HG02798 (cell line): Measurements from ENCODE around the gene HUS1B.
"Not testable (repeated sequence)": the region's sequence is repeated elsewhere in the genome, so short reads cannot be mapped to it uniquely, and the experiment has no call there.

Source experiments
- ATAC-seq: cut with Tn5 transposase; IDR thresholded peaks from one replicate; pipeline ENCODE4 v1.9.1; 2021; ENCODE audit warnings: mild to moderate bottlenecking; ENCODE audit not compliant: unreplicated experiment, poor library complexity

HUS1B gene

GRCh38 chr6:680251-680650, 23.4 kb upstream of the HUS1B start:
- no peak for ATAC-seq

DNA sequence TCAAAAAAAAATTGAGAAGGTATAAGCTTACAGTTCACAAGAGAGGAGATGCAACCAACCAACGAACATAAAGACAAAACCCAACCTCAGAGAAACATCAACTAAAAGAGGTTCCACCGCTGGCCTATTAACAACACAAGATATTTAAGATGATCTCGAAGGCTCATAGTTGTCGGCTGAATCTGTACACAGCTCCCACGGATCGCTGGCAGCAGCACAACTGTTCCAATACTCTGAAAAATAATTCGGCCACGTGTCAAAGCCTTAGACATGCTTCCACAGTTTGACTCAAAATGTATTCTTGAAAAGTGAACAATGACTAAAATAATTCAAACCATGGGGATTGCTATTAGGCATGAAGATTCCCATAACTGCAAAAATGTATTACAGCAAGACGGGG, 22.4 kb upstream of the HUS1B start:
- ATAC-seq = no peak

DNA sequence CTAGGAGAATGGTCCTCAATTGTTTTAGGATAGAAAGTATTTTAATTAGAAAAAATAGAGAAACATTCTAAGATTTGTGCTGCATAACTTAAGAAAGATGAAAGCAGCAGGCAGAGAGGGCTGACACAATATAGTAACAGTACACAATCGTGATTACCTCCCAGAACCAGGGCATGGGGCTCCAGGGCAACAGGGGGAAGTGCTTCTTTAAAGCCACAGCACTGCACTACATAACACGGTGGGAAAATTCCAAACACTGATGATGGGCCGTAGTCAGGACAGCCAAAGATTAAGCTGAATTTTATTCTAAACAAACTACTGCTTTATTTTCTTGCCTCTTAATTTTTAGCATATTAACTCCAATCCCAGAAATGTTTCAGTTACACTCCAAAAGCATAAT, 21.6 kb upstream of the HUS1B start:
- no peak for ATAC-seq

- ATAC-seq = no peak
These were observed 21.0 kb upstream of the HUS1B start for GRCh38 chr6:677919-678318.

DNA sequence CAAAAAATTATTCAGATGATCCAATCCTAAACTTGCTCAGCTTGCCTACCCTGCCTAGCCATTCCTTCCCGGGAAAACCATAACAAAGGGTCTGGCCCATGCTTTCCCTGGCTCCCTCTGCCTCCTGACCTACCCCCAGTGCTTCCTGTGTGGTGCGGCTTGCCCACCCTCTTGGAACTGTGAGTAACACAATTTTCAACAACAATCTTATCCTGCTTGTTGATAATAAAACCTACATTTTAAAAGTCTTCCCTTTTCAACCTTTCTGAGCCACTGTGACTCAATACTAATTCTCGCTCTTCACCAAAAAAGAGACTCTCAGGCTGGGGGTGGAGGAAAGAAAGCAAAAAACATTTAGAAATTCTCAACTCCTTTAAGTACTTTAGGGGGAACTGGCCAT, 18.1 kb upstream of the HUS1B start:
- ATAC-seq = no peak

- no peak for ATAC-seq
These were observed 17.5 kb upstream of the HUS1B start for GRCh38 chr6:674406-674805.

GRCh38 chr6:667253-667927, 10.5 kb upstream of the HUS1B start:
- no peak for ATAC-seq

- no peak for ATAC-seq
These were observed 8.7 kb upstream of the HUS1B start for GRCh38 chr6:665403-666267.

DNA sequence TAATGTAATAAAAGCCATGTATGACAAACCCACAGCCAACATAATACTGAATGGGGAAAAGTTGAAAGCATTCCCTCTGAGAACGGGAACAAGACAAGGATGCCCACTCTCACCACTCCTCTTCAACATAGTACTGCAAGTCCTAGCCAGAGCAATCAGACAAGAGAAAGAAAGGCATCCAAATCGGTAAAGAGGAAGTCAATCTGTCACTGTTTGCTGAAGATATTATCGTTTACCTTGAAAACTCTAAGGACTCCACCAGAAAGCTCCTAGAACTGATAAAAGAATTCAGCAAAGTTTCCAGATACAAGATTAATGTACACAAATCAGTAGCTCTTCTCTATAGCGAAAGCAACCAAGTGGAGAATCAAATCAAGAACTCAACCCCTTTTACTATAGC, 6.9 kb upstream of the HUS1B start:
- not testable (repeated sequence) for ATAC-seq

- ATAC-seq = no peak
These were observed 3.0 kb upstream of the HUS1B start for GRCh38 chr6:659716-660581.

DNA sequence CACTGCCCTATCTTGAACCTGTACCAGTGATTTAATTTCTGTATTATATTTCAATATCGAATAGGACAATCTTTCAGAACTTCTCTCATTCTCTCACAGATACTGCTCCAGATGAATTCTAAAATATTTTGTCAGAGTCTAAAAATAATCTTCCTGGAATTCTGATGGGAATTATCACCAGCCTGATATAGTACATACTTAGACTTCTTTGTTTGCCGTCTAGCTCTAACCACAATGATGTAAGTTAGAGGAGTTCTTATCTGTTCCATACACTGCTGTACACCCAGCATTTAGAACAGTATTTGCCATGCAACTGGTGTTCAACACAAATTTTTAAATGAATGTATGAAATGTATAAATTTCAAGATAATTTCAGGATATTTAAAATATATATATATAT, 1.3 kb upstream of the HUS1B start:
- no peak for ATAC-seq

- ATAC-seq = no peak
These were observed 843 bp upstream of the HUS1B start for GRCh38 chr6:657743-658142.

DNA sequence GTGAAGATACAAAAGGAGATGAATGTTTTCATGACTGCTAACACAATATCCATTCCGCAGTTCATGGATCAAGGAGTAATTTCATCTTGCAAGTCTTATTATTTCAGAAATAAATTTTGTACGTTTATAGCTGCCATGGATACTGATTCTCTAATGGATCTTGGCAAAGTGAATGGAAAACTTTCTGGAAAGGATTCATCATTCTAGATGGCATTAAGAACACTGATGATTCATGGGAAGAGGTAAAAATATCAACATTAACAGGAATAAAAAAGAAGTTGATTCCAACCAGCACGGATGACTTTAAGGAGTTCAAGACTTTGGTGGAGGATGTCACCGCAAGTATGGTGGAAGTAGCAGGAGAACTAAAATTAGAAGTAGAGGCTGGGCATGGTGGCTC, 2.8 kb downstream of the HUS1B start:
- no peak for ATAC-seq

DNA sequence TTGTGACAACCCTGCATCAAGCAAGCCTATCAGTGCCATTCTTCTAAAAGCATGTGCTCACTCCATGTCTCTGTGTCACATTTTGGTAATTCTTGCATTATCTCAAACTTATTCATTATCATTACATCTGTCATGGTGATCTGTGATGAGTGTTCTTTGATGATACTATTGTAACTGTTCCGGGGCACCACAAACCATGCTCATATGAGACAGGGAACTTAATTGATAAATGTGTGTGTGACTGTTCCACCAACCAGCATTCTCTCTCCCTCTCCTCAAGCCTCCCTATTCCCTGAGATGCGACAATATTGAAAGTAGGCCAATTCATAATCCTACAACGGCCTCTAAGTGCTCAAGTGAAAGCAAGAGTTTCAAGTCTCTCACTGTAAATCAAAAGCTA, 4.0 kb downstream of the HUS1B start:
- no peak for ATAC-seq

GRCh38 chr6:650098-650497, 6.8 kb downstream of the HUS1B start:
- ATAC-seq = no peak

GRCh38 chr6:642805-643204, 14.1 kb downstream of the HUS1B start:
- no peak for ATAC-seq

DNA sequence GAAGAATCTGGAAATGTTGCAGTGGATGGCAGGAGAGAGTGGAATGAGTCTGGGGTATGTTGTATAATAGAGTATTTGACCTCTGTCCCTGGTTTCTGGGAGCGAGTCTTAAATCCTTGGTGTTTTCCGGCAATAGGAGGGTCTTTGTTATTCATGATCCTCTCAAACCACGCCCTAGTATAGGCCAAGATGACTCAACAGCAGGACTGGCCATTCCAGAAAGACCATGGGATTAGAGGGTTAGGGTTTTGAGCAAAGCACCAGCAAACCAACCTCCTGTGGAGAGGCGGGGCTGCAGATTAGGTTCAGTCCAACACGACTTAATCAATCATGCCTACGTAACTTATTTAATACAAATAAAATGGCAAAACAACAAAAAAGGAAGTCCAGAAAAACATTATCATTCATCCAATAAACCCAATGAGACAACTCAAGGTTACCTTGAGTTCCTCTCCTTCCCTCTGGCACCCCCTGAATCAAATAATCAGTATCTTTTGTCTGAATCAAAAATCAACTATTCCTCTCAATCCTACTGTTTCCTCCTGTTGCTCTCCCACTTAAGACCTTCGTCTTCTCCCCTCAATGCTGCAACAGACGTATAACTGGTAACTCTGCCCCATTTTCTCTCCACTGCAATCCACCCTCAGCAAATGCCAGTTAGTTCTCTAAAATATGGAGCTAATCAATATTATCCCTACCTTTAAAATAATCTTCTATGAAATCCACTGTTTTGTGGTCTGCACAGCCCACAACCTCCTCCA, 15.5 kb downstream of the HUS1B start:
- no peak for ATAC-seq

DNA sequence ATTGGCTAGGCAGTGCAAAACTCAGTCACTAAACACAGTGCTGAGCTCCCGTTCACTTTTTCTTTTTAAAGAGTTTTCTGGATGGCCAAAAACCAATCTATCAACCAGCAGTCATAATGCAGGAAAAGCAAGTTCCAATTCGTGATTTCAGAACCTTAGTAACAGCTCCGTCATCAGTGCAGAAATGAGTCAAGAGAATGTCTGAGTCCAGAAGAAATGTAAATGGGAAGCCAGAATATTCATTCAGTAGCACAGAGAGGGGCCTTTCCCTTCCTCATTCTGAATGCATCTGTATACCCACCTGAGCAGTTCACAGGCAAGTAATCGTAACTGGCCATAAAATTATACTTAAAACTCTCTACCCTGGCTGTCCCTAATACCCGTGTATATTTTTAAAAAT, 20.4 kb downstream of the HUS1B start:
- peak; percentile 67 for ATAC-seq

DNA sequence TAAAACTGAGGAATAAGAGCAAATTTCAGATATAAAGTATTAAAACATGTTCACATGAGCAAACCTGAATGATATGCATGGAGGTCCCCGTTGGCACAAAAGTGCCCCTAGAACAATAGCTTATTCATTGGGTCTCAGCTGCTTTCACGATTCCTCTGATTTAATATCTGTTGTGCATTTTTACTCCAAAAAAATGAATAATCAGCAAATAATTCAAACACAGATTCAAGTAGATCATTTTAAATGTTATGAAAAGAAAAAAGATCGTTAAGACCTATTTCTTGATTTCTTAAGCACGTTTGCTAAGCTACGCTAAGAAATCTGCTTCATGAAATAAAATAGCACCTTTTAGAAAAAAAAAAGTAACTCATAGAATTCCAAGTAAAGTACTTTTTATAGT, 21.7 kb downstream of the HUS1B start:
- ATAC-seq = no peak

- ATAC-seq = no peak
These were observed 23.3 kb downstream of the HUS1B start for GRCh38 chr6:633611-634010.
